AG09309 (cell line): ENCODE data around the gene FGF14.
"Not testable (repeated sequence)": the region's sequence is repeated elsewhere in the genome, so short reads cannot be mapped to it uniquely, and the experiment has no call there.

Experiments used
- DNase-seq: peaks from one replicate; pipeline ENCODE4 v3.0.0-alpha.2; 2010; ENCODE audit warnings: low read depth
- H3K4me3 ChIP-seq: 2 replicates; pipeline ENCODE4 v1.5.1; 2011; ENCODE audit warnings: mild to moderate bottlenecking, low read depth, low read length, moderate library complexity; ENCODE audit not compliant: control insufficient read depth
- CTCF ChIP-seq: IDR thresholded peaks from 2 replicates; pipeline ENCODE4 v1.5.1; 2011; ENCODE audit warnings: mild to moderate bottlenecking, low read depth, low read length, inconsistent platforms; ENCODE audit not compliant: insufficient read depth, control insufficient read depth; ENCODE audit errors: missing control alignments

Gene FGF14

GRCh38 chr13:102089177-102089576, 312.7 kb downstream of the FGF14 start:
- no peak overlapping the region for H3K4me3 ChIP-seq
- peak; percentile 13 for TF ChIP-seq CTCF
- DNase-seq: no peak

GRCh38 chr13:102073251-102073650, 328.6 kb downstream of the FGF14 start:
- no peak for DNase-seq
- H3K4me3 ChIP-seq: no peak overlapping the region
- no peak for TF ChIP-seq CTCF

- no peak overlapping the region for H3K4me3 ChIP-seq
- DNase-seq: no peak
These were observed 330.1 kb downstream of the FGF14 start for GRCh38 chr13:102071711-102072110.

GRCh38 chr13:102068323-102068722, 333.5 kb downstream of the FGF14 start:
- H3K4me3 ChIP-seq, DNase-seq: not testable (repeated sequence)

More at GRCh38 chr13:102071711-102072110, 330.1 kb downstream of the FGF14 start:
- no peak for TF ChIP-seq CTCF

GRCh38 chr13:102055090-102055779, 346.6 kb downstream of the FGF14 start:
- DNase-seq: no peak
- no peak overlapping the region for H3K4me3 ChIP-seq
- TF ChIP-seq CTCF: no peak

GRCh38 chr13:102049853-102050252, 352.0 kb downstream of the FGF14 start:
- no peak for TF ChIP-seq CTCF
- no peak overlapping the region for H3K4me3 ChIP-seq
- no peak for DNase-seq

- no peak for DNase-seq
- TF ChIP-seq CTCF: no peak
- H3K4me3 ChIP-seq: no peak overlapping the region
These were observed 356.1 kb downstream of the FGF14 start for GRCh38 chr13:102045731-102046130.
